Osteoblast (primary cell): Measurements from ENCODE around the gene NAV2. TPM values are rescaled to one million over a fixed set of nuclear protein-coding genes. Genes with fewer than 3 reads are reported as not detected.
A peak's percentile ranks its signal among the peaks of the same experiment; 100 is the strongest.

Source experiments
- DNase-seq: peaks from one replicate; pipeline ENCODE4 v3.0.0; 2011; ENCODE audit warnings: low spot score, mixed read lengths; ENCODE audit not compliant: insufficient read length; ENCODE audit errors: missing footprints
- H2AFZ ChIP-seq: 2 replicates; pipeline ENCODE4 v1.6.0; 2011; ENCODE audit warnings: mild to moderate bottlenecking, low read length
- H3K27ac ChIP-seq: 2 replicates; pipeline ENCODE4 v1.5.1; 2011; ENCODE audit warnings: mild to moderate bottlenecking, low read depth, low read length, moderate library complexity
- H3K27me3 ChIP-seq: 2 replicates; pipeline ENCODE4 v1.6.0; 2012; ENCODE audit warnings: mild to moderate bottlenecking, control low read depth, inconsistent platforms, low read length, moderate library complexity; ENCODE audit not compliant: insufficient read depth
- H3K36me3 ChIP-seq: 2 replicates; pipeline ENCODE4 v1.5.1; 2011; ENCODE audit warnings: mild to moderate bottlenecking, low read length, control low read depth, moderate library complexity; ENCODE audit not compliant: insufficient read depth
- H3K4me1 ChIP-seq: 2 replicates; pipeline ENCODE4 v1.5.1; 2011; ENCODE audit warnings: mild to moderate bottlenecking, low read length, control low read depth, moderate library complexity; ENCODE audit not compliant: insufficient read depth
- H3K4me2 ChIP-seq: 2 replicates; pipeline ENCODE4 v1.6.0; 2011; ENCODE audit warnings: mild to moderate bottlenecking, low read length; ENCODE audit not compliant: insufficient read depth
- H3K4me3 ChIP-seq: fragments of 200-600 bp; sonication (generic); 3 replicates; pipeline ENCODE4 v1.5.1; 2012; ENCODE audit warnings: mild to moderate bottlenecking, low read length, inconsistent platforms; ENCODE audit not compliant: insufficient read depth
- H3K79me2 ChIP-seq: 2 replicates; pipeline ENCODE4 v1.6.0; 2012; ENCODE audit warnings: mild to moderate bottlenecking, low read length, control low read depth, inconsistent platforms; ENCODE audit not compliant: insufficient read depth
- H3K9me3 ChIP-seq: 2 replicates; pipeline ENCODE4 v1.5.1; 2011; ENCODE audit warnings: low read depth, low read length, control low read depth
- H4K20me1 ChIP-seq: 2 replicates; pipeline ENCODE4 v1.6.0; 2012; ENCODE audit warnings: mild to moderate bottlenecking, low read length, control low read depth; ENCODE audit not compliant: insufficient read depth
- total RNA-seq: library from RNA; depleted of rRNA; stranded (reverse); fragments of >200 nt; gene quantifications from 2 replicates; pipeline ENCODE4 v1.2.3, GENCODE V29; 2012
- TF ChIP-seq, protein P1 (sequence below): IDR thresholded peaks from 2 replicates; pipeline ENCODE4 v1.5.1; 2011; ENCODE audit warnings: mild to moderate bottlenecking, low read depth, low read length, moderate library complexity; ENCODE audit errors: extremely low read depth

Gene NAV2
- total RNA-seq, 1 donor, result 8.7 TPM

DNA sequence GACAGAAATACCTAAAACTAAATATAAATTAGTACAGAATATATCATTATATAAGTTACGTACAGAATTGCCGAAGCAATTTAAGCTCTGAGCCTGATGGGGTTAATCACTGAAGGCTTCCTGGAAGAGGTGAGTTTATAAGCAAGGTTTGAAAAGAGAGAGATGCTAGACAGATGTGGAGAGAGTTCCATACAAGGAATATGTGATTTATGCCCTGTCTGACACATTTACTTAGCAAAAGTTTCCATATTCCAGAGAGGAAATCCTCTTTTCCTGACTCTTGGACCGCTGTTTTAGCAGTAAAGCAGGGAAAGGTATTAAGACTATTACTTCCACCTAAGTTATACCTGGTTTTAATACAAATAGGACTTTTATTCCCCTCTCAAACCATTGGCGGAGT lies 382.6 kb downstream of the NAV2 start:
- H3K36me3 ChIP-seq, result peaks cover 55% of the 10 kb centered on the region
- no peak for DNase-seq
- no peak overlapping the region for H3K4me2 ChIP-seq
- no peaks in the 10 kb centered on the region for H4K20me1 ChIP-seq
- no peaks in the 10 kb centered on the region for H3K9me3 ChIP-seq
- H3K79me2 ChIP-seq, result no peaks in the 10 kb centered on the region
- H3K27me3 ChIP-seq, result no peaks in the 10 kb centered on the region
- H3K4me3 ChIP-seq, result no peak overlapping the region
- H3K27ac ChIP-seq, result no peak overlapping the region
- no peak overlapping the region for H2AFZ ChIP-seq
- peaks cover 38% of the 10 kb centered on the region for H3K4me1 ChIP-seq
- TF ChIP-seq, protein P1, sequence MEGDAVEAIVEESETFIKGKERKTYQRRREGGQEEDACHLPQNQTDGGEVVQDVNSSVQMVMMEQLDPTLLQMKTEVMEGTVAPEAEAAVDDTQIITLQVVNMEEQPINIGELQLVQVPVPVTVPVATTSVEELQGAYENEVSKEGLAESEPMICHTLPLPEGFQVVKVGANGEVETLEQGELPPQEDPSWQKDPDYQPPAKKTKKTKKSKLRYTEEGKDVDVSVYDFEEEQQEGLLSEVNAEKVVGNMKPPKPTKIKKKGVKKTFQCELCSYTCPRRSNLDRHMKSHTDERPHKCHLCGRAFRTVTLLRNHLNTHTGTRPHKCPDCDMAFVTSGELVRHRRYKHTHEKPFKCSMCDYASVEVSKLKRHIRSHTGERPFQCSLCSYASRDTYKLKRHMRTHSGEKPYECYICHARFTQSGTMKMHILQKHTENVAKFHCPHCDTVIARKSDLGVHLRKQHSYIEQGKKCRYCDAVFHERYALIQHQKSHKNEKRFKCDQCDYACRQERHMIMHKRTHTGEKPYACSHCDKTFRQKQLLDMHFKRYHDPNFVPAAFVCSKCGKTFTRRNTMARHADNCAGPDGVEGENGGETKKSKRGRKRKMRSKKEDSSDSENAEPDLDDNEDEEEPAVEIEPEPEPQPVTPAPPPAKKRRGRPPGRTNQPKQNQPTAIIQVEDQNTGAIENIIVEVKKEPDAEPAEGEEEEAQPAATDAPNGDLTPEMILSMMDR, result no peak

DNA sequence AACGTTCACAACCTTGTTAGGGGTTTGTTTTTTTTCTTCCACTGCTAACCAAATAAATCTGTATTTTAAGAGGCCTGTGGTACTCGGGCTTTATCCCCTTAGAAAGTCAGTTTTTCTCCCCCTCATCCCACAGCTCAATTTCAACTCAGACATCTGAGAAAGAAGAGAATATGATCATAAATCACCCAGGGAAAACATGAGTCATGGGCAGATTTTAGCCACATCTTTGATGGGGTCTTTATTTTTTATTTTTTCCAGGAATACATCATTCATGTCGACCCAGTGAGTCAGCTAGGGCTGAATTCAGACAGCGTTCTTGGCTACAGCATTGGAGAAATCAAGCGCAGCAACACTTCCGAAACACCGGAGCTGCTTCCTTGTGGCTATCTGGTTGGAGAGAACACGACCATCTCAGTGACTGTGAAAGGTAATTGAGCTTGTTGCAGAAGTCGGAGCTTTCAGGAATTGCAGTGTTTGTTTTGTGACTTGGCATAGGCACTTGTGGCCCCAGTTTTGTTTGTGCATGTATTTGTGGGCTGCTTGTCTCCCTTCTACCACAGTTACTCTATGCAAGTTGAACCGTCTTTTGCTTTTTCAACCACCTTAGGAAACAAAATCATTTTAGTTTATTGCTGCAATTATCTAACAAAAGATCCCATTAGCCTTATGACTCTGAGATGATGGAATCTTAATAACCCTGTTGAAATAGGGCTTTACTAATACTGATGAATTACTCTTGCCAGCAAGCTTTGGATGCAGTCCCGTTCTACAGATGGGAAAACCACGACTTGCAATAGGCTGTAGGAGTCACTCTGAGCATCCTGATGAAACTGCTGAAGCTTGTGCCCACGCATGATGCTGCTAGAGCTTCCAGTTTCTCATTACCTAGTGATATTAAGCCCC lies 384.9 kb downstream of the NAV2 start:
- DNase-seq, result peak; percentile 90
- peaks cover 56% of the 10 kb centered on the region for H3K36me3 ChIP-seq

DNA sequence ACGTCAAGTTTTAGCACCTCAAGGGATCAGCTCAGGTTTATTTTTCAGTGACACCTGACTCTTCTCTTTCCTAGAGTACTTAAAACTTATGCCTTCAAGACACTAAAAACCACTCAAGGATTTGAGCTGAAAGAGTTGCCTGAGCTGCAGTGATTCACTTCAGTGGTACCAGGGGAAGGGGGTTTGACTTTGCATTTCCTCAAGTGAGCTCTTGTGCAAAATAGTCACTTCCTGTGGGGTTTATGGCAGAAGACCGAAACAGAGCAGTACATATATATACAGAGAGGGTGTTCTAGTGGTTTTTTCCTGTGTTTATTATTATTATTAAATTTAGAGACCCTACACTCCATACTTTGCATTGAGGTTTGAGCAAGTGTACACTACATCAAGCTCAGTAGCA lies 386.9 kb downstream of the NAV2 start:
- H3K36me3 ChIP-seq, result peaks cover 71% of the 10 kb centered on the region
- no peak for DNase-seq
- H3K27ac ChIP-seq, result no peak overlapping the region
- no peaks in the 10 kb centered on the region for H4K20me1 ChIP-seq
- H3K4me3 ChIP-seq, result no peak overlapping the region
- TF ChIP-seq, protein P1, result no peak
- H3K27me3 ChIP-seq, result no peaks in the 10 kb centered on the region
- H3K9me3 ChIP-seq, result no peaks in the 10 kb centered on the region
- peaks cover 27% of the 10 kb centered on the region for H3K4me1 ChIP-seq
- no peak overlapping the region for H2AFZ ChIP-seq
- H3K79me2 ChIP-seq, result no peaks in the 10 kb centered on the region
- no peak overlapping the region for H3K4me2 ChIP-seq

More for the DNA sequence above, 384.9 kb downstream of the NAV2 start:
- H3K9me3 ChIP-seq, result no peaks in the 10 kb centered on the region
- H3K79me2 ChIP-seq, result no peaks in the 10 kb centered on the region
- peak overlapping the region; percentile 77 for H3K4me2 ChIP-seq
- peak overlapping the region; percentile 47 for H3K4me3 ChIP-seq
- H3K27ac ChIP-seq, result peak overlapping the region; percentile 95
- no peaks in the 10 kb centered on the region for H4K20me1 ChIP-seq
- TF ChIP-seq, protein P1, result no peak
- peaks cover 37% of the 10 kb centered on the region for H3K4me1 ChIP-seq
- no peaks in the 10 kb centered on the region for H3K27me3 ChIP-seq
- H2AFZ ChIP-seq, result no peak overlapping the region

DNA sequence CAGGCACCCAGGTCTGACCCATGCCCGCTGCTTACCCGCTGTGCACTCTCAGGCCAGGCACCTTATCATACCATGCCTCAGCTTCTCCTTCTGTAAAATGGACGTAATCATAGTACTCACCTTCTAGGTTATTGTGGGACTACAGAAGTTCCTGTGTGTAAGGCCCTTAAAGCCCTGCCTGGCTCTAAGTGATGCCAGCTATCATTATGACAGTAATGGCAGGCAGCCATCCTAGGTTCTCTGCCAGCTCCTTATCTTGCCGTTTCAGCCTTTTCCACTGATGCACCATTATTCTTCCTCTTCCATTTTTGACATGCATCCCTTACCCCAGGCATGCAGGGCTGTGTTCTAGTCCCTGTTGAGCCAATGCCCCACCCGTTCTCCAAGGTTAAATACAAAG lies 389.8 kb downstream of the NAV2 start:
- H2AFZ ChIP-seq, result no peak overlapping the region
- no peaks in the 10 kb centered on the region for H3K27me3 ChIP-seq
- peaks cover 15% of the 10 kb centered on the region for H3K4me1 ChIP-seq
- no peaks in the 10 kb centered on the region for H3K9me3 ChIP-seq
- H3K79me2 ChIP-seq, result no peaks in the 10 kb centered on the region
- H4K20me1 ChIP-seq, result no peaks in the 10 kb centered on the region
- H3K4me3 ChIP-seq, result no peak overlapping the region
- no peak overlapping the region for H3K4me2 ChIP-seq
- no peak for DNase-seq
- H3K36me3 ChIP-seq, result peaks cover 62% of the 10 kb centered on the region
- TF ChIP-seq, protein P1, result no peak
- no peak overlapping the region for H3K27ac ChIP-seq
